Prostate gland (tissue), 2 donors: ENCODE measurements around the gene CDC45.

Experiments
- POLR2A ChIP-seq: fragments of 450-650 bp; IDR thresholded peaks from one replicate; pipeline ENCODE4 v1.6.1; 2016; ENCODE audit warnings: antibody characterized with exemption, mild to moderate bottlenecking
- TF ChIP-seq, protein P1 (sequence below), 4 experiments: fragments of 200-600 bp in 2 of 4; fragments of 450-650 bp in 2 of 4; sonication (generic) in 2 of 4; IDR thresholded peaks; 1 replicate in 3 of 4; 2 replicates in 1 of 4; pipeline ENCODE4 v1.5.1; 2016 to 2019; ENCODE audit warnings: antibody characterized with exemption in 4 of 4, mild to moderate bottlenecking in 2 of 4, moderate library complexity in 2 of 4

DNA sequence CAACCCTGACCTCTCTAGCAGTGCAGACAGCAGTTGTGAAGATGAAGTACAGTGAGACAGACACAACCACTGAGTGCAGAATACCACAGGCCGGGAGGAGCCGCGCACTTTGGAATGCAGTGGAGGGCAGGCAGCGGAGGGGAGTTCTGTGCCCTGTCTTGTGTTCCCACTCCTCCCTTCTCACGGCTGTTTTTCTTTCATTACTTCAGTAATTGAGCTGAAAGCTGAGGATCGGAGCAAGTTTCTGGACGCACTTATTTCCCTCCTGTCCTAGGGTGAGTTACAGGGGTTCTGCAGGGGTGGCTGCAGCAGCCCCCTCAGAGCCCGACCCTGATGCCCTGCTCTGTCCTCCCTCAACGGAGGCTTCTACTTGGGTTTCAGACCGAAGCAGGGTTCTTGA lies 38.9 kb downstream of the CDC45 start:
- TF ChIP-seq, protein P1, sequence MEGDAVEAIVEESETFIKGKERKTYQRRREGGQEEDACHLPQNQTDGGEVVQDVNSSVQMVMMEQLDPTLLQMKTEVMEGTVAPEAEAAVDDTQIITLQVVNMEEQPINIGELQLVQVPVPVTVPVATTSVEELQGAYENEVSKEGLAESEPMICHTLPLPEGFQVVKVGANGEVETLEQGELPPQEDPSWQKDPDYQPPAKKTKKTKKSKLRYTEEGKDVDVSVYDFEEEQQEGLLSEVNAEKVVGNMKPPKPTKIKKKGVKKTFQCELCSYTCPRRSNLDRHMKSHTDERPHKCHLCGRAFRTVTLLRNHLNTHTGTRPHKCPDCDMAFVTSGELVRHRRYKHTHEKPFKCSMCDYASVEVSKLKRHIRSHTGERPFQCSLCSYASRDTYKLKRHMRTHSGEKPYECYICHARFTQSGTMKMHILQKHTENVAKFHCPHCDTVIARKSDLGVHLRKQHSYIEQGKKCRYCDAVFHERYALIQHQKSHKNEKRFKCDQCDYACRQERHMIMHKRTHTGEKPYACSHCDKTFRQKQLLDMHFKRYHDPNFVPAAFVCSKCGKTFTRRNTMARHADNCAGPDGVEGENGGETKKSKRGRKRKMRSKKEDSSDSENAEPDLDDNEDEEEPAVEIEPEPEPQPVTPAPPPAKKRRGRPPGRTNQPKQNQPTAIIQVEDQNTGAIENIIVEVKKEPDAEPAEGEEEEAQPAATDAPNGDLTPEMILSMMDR (IDR thresholded peaks at IDR 0.05), result no peak
- no peak for TF ChIP-seq POLR2A
